Measurements from ENCODE around the gene POLR2H. TPM values are rescaled to one million over a fixed set of nuclear protein-coding genes. Genes with fewer than 3 reads are reported as not detected.

The POLR2H gene
- total and polyA plus RNA-seq, 2 of the 4 experiments (the other 2 are of a cell fraction): 47.7 to 130 TPM

DNA sequence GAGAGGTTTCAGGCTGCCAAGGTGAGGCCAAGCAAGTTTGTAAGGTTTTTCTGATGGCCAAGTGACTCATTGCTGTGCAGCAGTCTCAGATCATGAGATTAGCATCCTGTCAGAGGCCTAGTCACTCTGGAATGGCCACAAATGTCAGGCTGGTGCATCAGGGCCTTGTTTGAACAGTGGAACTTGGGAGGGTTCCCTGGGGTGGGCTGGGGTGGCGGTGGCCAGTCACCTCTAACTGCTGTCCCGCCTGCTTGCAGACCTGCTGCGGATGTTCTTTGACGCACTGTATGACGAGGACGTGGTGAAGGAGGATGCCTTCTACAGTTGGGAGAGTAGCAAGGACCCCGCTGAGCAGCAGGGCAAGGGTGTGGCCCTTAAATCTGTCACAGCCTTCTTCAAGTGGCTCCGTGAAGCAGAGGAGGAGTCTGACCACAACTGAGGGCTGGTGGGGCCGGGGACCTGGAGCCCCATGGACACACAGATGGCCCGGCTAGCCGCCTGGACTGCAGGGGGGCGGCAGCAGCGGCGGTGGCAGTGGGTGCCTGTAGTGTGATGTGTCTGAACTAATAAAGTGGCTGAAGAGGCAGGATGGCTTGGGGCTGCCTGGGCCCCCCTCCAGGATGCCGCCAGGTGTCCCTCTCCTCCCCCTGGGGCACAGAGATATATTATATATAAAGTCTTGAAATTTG is 26.9 kb upstream of the POLR2H start:
- Histone ChIP-seq H3K56ac (ENCODE audit: extremely low read depth, insufficient read depth, low read length) (no peak overlapping the region), H2BK5ac (ENCODE audit: low read depth, low read length, poor library complexity, severe bottlenecking) (peak overlapping the region; percentile 77), H3K9me3 (ENCODE audit: control insufficient read depth, insufficient read depth, low read length) (no peaks in the 10 kb centered on the region), H3K4me1 (ENCODE audit: control insufficient read depth, insufficient read depth, low read length) (peaks cover 39% of the 10 kb centered on the region), H2BK120ac (ENCODE audit: low read depth, low read length) (no peak overlapping the region), H2BK15ac (ENCODE audit: low read depth, low read length) (no peak overlapping the region), H4K8ac (ENCODE audit: low read depth in 2 of 2, low read length in 2 of 2) (peak overlapping the region in 1 of 2 experiments; percentile 26; a peak in 1 of 4 replicates), H2AK5ac (ENCODE audit: low read depth, low read length) (peak overlapping the region; percentile 88), H3K79me1 (ENCODE audit: low read depth in 1 of 2, low read length in 2 of 2) (peaks cover 20 to 78% of the 10 kb centered on the region in 2 experiments), H4K20me1 (ENCODE audit: insufficient read depth, low read length) (peaks cover 65% of the 10 kb centered on the region), H3K27ac (ENCODE audit: insufficient read depth, low read length) (peak overlapping the region; percentile 41; the same call in 1 of the 2 replicates), H3K4me2 (ENCODE audit: low read depth, low read length) (no peak overlapping the region), H3K4me3 (ENCODE audit: insufficient read depth, low read depth, low read length) (no peak overlapping the region), H3K9ac (ENCODE audit: low read depth, low read length) (no peak overlapping the region), H2AFZ (replicated peaks; ENCODE audit: low read length, poor library complexity) (no peak overlapping the region), H4K91ac (ENCODE audit: insufficient read depth, low read depth, low read length) (no peak overlapping the region), H3K4ac (ENCODE audit: low read depth, low read length) (peak overlapping the region; percentile 28; the same call in 1 of the 2 replicates), H2AK9ac (replicated peaks; ENCODE audit: low read depth, low read length, poor library complexity) (peak overlapping the region; percentile 57), H3K27me3 (ENCODE audit: control insufficient read depth, insufficient read depth, low read length) (no peaks in the 10 kb centered on the region), H3K23ac (ENCODE audit: low read depth, low read length) (no peak overlapping the region), H4K5ac (ENCODE audit: low read depth, low read length) (no peak overlapping the region), H3K14ac (replicated peaks; ENCODE audit: low read depth, low read length) (no peak overlapping the region), H3K18ac (ENCODE audit: low read depth, low read length) (no peak overlapping the region), H2BK20ac (ENCODE audit: low read depth, low read length) (no peak overlapping the region), H3K36me3 (ENCODE audit: control insufficient read depth, insufficient read depth, low read length) (peaks cover 49% of the 10 kb centered on the region), H3K9me1 (ENCODE audit: insufficient read depth, low read length) (peaks cover 28% of the 10 kb centered on the region)
- dilution Hi-C loops (cut with HindIII; ENCODE audit: low sequenced_read_pairs, unreplicated experiment): no loop called here
- in situ Hi-C loops (cut with MboI; ENCODE audit: low sequenced_read_pairs): no loop called here
- BruUV-seq (replicated peaks): TSS peak; percentile 79
- no peak for ATAC-seq (ENCODE audit: low read depth)
- 53% methylated on average over 2 of the region's 15 CpGs; no CpG with 5 or more reads in 1 of the 2 experiments for WGBS, 2 experiments (ENCODE audit: extremely low coverage in 2 of 2, insufficient read length in 1 of 2)
- POLR2A ChIA-PET (ENCODE audit: unreplicated experiment): no interaction called here
- DNase-seq: peak; percentile 86
- CTCF ChIA-PET: no interaction called here
- intact Hi-C loops (cut with micrococcal nuclease): no loop called here
- TF ChIP-seq BHLHE40 (IDR thresholded peaks at IDR 0.05; ENCODE audit: low read depth, low read length) (peak; percentile 33; the same call in 1 of the 2 replicates), MAFK (IDR thresholded peaks at IDR 0.05; ENCODE audit: low read depth, low read length) (no peak), SMC3 (IDR thresholded peaks at IDR 0.05; ENCODE audit: low read depth, low read length) (no peak), CEBPB (IDR thresholded peaks at IDR 0.05; ENCODE audit: low read depth, low read length) (no peak), CHD1 (IDR thresholded peaks at IDR 0.05; ENCODE audit: low read depth, low read length) (no peak), NFE2L2 (IDR thresholded peaks at IDR 0.05; ENCODE audit: low read depth, low read length) (no peak), POLR2A (IDR thresholded peaks at IDR 0.05; ENCODE audit: low read depth, low read length) (no peak), RCOR1 (IDR thresholded peaks at IDR 0.05; ENCODE audit: insufficient replicate concordance, low read length) (peak; percentile 68), FOS (IDR thresholded peaks at IDR 0.05; ENCODE audit: low read depth, low read length) (peak; percentile 57; the same call in 1 of the 2 replicates), MAZ (IDR thresholded peaks at IDR 0.05; ENCODE audit: borderline replicate concordance, low read depth, low read length) (0 out of 2 replicates have a peak, but pooled peaks have one; percentile 20)
- TF ChIP-seq, protein P1, sequence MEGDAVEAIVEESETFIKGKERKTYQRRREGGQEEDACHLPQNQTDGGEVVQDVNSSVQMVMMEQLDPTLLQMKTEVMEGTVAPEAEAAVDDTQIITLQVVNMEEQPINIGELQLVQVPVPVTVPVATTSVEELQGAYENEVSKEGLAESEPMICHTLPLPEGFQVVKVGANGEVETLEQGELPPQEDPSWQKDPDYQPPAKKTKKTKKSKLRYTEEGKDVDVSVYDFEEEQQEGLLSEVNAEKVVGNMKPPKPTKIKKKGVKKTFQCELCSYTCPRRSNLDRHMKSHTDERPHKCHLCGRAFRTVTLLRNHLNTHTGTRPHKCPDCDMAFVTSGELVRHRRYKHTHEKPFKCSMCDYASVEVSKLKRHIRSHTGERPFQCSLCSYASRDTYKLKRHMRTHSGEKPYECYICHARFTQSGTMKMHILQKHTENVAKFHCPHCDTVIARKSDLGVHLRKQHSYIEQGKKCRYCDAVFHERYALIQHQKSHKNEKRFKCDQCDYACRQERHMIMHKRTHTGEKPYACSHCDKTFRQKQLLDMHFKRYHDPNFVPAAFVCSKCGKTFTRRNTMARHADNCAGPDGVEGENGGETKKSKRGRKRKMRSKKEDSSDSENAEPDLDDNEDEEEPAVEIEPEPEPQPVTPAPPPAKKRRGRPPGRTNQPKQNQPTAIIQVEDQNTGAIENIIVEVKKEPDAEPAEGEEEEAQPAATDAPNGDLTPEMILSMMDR (conservative IDR thresholded peaks at IDR 0.05; ENCODE audit: low read depth, low read length): no peak
- TF ChIP-seq, protein P2, sequence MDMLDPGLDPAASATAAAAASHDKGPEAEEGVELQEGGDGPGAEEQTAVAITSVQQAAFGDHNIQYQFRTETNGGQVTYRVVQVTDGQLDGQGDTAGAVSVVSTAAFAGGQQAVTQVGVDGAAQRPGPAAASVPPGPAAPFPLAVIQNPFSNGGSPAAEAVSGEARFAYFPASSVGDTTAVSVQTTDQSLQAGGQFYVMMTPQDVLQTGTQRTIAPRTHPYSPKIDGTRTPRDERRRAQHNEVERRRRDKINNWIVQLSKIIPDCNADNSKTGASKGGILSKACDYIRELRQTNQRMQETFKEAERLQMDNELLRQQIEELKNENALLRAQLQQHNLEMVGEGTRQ (IDR thresholded peaks at IDR 0.05; ENCODE audit: low read depth, low read length): no peak

Data from IMR-90 (cell line).